GM21737 (cell line): ENCODE results near the gene EYA2.

Experiments
- ATAC-seq: cut with Tn5 transposase; IDR thresholded peaks from one replicate; pipeline ENCODE4 v1.9.1; 2021; ENCODE audit warnings: mild to moderate bottlenecking, moderate library complexity; ENCODE audit not compliant: unreplicated experiment

EYA2 gene

GRCh38 chr20:47032933-47033578, 138.4 kb downstream of the EYA2 start:
- ATAC-seq = no peak

GRCh38 chr20:47033665-47034064, 139.0 kb downstream of the EYA2 start:
- ATAC-seq = no peak

GRCh38 chr20:47035026-47035590, 140.5 kb downstream of the EYA2 start:
- ATAC-seq = no peak

GRCh38 chr20:47036091-47036870, 141.6 kb downstream of the EYA2 start:
- no peak for ATAC-seq

DNA sequence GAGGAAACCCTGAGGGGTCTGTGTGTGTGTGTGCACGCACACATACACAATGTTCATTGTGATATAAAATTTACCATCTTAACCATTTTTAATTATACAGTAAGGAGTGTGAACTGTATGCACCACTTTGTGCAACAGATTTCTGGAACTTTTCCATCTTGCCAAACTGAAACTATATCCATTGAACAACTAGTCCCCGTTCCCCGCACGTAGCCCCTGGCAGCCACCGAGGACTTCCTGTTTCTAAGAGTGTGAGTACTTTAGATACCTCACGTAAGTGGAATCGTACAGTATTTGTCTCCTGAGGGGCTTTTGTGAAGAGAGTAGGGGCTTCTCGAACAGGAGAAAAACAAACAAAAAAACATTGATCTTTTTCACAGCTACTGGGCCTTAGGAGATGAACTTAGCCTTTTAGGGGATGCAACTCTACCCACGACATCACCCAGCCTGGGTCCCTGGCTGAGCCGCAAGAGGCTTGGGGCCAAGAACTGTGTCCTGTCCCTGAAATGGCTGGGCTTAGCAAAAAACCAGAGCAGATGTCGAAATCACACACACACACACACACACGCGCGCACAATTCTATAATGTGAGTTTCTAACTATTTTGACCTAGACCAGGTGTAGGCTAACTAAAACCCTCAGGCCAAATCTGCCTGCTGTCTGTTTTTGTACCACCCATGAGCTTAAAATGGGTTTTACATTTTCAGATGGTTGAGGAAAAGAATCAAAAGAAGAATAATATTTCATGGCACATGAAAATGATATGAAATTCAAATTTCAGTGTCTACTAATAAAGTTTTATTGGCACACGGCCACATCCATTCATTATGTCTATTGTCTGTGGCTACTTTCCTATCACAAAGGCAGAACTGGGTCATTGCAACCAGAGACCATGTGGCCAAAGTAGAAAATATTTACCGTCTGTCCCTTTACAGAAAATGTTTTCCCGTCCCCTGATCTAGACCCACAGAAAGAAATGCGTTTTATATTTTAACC, 144.2 kb downstream of the EYA2 start:
- ATAC-seq = no peak

GRCh38 chr20:47040506-47041125, 146.0 kb downstream of the EYA2 start:
- ATAC-seq = no peak

DNA sequence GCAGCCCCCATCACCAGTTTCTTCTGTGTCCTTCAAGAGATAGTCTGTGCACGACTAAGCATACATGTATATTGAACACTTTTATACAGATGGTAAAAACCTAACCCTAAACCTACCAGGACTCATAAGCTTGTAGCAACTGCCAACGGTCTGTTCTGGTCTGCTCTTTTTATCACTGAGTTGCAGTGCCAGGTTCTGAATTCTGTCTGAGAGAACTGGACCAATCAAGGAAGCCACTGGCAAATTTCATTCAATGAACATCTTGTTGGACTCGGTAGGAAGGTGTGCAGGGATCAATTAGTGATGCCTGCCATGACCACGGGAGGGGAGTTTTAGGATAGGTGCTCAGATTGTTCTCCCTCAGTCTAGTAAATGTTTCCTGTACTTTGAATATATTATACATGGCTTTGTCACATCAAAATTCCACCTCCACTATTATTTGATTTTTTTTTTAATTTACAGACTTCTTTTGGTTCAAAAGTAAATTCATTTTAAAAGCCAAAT, 146.8 kb downstream of the EYA2 start:
- no peak for ATAC-seq

GRCh38 chr20:47042464-47042863, 147.8 kb downstream of the EYA2 start:
- ATAC-seq = no peak

DNA sequence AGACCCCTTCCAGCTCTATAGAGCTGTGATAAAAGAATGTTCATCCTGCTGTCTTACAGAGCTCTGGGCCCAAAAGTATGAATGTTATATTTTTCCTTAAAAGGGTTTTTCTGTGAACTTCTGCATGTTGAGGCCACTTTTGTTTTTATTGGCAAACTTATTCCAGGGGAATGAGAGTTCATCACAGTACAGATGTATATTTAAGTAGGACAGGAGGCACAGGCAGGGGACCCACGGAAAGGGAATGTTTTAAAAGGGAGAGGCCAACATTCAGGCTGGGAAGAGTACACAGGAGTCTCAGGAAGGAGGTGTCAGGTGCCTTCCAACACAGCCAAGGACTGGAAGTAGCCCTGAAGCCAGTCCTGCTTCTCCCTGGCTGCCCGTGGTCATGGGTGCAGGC, 148.4 kb downstream of the EYA2 start:
- no peak for ATAC-seq

GRCh38 chr20:47044938-47045337, 150.3 kb downstream of the EYA2 start:
- no peak for ATAC-seq

DNA sequence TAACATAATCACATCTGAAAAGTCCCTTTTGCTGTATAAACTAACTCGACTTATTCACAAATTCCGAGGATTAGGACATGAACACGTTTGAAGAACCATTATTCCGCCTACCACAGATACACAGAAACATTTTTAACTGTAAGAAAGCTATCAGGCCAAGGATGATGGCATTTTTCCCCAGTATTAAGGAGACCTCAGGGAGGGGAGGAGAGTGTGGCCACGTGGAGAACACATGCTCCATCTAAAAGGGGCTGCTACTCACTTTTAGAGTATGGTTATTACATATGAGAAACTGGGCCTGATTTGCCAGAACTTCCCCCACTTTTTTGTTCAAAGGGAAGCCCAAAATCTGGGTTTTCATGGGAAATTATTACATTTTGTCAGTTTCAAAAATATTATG, 153.4 kb downstream of the EYA2 start:
- ATAC-seq = no peak

- no peak for ATAC-seq
Measured at GRCh38 chr20:47049771-47050170, 155.1 kb downstream of the EYA2 start.

DNA sequence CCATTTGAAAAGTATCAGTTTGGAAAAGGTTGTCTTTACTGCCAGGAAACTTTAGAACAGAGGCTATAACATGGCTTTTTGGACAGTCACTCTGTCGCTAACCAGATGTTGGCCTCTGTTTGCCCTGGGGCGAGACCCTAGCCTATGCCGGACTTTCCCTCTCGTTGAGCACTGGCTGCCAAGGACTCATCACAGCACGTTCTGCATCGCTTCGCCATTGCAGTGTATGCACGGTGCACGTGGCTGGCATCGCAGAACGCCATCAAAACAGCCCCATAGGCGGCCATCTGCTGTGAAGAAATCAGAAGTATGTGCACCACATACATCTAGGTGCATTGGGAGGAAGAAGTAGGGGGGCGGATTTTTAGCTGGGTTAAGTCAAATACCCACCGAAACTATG, 156.4 kb downstream of the EYA2 start:
- no peak for ATAC-seq

DNA sequence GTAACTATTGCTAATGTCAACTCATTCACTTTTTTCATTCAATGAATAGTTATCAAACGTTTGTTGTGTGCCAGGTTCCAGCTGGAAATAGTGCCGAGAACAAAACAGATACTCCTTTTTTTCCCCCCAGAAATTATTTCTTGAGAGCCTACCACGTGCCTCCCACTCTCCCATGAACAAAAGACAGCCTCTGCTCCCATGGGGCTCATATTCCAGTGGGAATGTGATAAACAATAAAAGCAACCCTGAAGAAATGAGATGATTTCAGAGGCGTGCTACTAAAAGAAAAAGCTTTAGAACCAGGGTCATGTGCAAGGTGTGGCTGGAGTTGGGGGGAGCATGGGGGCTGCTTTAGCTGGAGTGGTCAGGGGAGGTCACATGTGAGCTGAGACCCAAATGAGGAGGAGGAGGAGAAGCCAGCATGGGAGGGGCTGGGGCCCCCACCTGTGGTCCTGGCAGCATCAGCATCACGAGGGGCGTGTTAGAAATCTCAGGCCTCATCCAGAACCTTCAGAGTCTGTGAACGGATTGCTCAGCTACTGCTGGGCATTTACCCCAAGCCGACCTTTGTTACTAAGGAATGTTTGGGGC, 157.4 kb downstream of the EYA2 start:
- ATAC-seq = no peak

DNA sequence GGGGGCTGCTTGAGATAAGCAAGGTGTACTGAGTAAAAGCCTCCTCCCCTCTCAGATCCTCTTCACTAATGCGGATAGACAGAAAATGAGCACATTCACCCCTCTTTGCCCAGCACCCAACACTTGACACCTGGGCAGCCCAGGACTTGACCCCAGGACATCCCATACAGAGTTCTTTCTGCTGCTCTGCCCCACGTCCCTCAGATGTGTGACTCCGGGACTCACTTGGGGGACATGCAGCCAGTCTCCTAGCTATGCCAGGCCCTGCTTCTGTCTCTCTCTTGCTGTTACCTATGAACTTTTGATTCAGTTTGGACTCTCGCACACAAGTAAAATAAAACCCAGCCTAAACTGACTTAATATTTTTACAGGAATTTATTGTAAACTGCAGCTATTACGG, 159.9 kb downstream of the EYA2 start:
- ATAC-seq = no peak

- no peak for ATAC-seq
Measured at GRCh38 chr20:47054945-47055344, 160.3 kb downstream of the EYA2 start.

DNA sequence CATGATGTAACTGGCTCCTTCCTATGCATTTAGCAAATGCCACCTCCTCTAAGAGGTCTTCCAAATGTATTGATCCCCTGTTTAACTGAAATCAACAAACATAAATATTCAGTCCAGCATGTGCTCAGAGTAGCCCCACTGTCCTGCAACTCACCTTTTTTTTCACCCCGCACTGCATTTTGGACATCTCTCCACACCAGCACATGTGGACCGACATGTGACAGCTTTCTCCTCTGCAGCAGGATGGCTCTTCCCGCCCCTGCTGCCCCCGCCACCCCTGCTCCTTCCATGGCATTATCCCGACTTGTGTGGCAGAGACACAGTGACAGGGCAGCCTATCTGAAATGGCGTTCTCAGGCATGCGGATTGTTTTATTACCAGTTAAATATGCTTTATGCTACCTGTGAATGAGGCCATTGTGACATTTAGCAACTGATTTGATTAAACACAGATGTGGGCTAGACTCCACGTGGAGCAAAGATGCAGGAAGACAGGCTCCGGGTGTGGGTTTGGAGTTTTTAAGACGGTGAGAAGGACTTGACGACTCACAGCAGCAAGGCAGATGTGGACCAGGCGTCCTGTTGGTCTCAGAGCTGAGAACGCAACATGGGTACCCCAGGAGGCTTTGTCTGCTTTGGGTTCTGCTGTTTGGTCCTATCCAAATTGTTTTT, 161.2 kb downstream of the EYA2 start:
- no peak for ATAC-seq

- no peak for ATAC-seq
Measured at GRCh38 chr20:47057661-47058060, 163.0 kb downstream of the EYA2 start.

GRCh38 chr20:47058236-47058635, 163.6 kb downstream of the EYA2 start:
- no peak for ATAC-seq

DNA sequence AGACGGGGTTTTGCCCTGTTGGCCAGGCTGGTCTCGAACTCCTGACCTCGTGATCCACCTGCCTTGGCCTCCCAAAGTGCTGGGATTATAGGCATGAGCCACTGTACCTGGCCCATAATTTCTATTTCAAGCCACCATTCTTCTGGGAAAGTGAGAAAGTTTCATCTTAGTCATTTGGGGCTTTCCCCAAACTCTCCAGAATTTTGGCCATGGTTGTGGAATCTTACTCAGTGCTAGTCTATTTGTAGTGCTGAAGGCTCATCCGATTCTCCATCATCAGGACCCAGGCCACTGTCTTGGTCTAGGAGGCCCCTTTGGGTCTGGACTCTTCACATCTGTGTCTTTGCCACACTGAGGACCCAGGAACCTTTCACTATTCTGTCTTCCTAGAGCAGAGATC, 164.9 kb downstream of the EYA2 start:
- ATAC-seq = no peak
